HuH-7.5 (cell line): ENCODE results near the gene PPP1R26.

ENCODE experiments used
- DNase-seq: peaks from one replicate; pipeline ENCODE4 v3.0.0; 2011; ENCODE audit warnings: low spot score

Gene PPP1R26

GRCh38 chr9:135461936-135462335 lies 17.6 kb upstream of the PPP1R26 start:
- DNase-seq = no peak

- DNase-seq = no peak
These were observed 16.4 kb upstream of the PPP1R26 start for GRCh38 chr9:135463140-135463539.

GRCh38 chr9:135464181-135464580 lies 15.4 kb upstream of the PPP1R26 start:
- DNase-seq = no peak

GRCh38 chr9:135468854-135469521 lies 10.6 kb upstream of the PPP1R26 start:
- DNase-seq = no peak

DNA sequence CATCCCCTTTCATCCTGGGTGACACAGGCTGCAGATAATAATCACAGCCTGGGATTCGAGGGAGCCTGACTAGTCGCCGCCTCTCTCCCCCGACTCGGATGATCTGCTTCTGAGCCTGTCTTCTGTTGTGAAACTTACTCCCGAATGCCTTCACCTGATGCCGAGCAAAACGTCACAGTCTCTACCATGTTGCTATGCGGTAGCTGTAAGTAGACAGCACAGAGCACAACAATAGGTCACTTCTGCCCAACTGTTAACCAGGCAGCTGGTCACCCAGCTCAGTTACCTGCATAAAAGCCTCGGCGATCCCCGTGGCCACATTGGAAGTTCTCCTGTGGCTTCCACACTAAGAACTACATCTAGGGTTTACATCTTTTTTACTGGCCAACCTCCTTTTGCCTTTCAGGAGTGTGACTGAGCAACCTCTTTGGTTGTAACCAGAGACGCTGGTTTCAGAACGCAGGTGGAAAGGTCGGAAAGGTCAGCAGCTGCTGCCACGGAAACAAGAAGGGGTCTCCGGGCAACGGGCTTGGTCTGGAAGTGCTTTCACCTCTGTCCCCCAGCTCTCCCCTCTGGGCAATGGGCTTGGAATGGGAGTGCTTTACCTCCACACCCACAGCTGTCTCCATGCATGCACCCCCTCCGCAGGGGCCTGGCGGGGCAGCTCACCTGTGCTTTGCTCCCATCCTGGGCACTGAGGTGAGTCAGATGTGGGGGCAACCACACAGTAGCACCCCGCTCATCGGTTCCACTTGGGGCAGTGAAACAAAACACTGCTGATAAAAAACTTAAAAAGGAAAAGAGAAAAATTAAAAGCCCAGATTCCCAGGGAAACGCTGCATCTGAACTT lies 7.6 kb upstream of the PPP1R26 start:
- DNase-seq = no peak

DNA sequence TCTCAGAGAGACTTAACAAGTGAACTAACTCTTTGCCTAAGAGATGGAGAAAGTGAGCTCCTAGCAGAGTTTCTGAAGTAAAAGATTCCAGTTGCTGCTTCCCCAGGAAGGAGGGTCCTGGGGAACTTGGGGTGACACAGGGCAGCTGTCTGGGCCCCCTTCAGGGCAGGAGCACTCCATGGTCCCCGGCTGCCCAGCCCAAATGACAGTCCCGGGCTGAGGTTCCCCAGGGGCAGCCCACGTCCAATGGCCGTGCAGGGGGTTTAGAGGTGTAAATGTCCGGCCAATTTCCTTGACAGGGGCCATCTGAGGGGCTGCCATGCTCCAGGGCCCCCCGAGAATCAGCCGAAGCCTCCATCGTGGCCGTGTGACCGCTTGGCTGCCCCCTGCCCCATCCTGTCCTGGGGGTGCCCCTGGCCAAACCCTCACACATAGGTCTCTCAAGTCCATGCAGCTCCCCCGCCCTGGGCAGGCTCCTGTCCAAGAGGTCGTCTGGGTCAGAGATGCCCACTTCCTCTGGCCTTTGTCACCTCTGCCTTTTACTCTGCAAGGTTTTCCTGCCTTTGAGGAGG lies 5.5 kb upstream of the PPP1R26 start:
- no peak for DNase-seq

GRCh38 chr9:135474915-135475314 lies 4.7 kb upstream of the PPP1R26 start:
- DNase-seq = peak; percentile 65

- DNase-seq = no peak
These were observed 2.8 kb upstream of the PPP1R26 start for GRCh38 chr9:135476561-135477355.

DNA sequence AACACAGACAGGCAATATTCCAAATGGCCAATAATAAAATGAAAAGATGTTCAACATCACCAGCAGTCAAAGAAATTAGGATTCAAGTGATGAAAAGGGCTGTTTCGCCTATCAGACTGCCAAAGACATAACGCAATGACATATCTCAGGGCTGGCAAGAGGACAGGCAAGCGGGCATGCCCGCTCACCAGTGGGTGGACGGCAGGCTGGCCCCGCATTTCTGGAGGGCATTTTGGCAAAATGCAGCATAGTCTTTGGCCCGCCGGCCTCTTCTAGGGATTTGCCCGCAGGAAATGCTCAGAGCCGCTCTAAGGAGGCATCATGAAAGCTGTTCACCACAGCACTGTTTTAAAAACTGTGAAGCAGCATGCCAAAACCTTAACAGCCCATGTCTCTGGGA lies 1.4 kb upstream of the PPP1R26 start:
- DNase-seq = no peak

GRCh38 chr9:135478829-135479468 lies 633 bp upstream of the PPP1R26 start:
- peak; percentile 36 for DNase-seq

DNA sequence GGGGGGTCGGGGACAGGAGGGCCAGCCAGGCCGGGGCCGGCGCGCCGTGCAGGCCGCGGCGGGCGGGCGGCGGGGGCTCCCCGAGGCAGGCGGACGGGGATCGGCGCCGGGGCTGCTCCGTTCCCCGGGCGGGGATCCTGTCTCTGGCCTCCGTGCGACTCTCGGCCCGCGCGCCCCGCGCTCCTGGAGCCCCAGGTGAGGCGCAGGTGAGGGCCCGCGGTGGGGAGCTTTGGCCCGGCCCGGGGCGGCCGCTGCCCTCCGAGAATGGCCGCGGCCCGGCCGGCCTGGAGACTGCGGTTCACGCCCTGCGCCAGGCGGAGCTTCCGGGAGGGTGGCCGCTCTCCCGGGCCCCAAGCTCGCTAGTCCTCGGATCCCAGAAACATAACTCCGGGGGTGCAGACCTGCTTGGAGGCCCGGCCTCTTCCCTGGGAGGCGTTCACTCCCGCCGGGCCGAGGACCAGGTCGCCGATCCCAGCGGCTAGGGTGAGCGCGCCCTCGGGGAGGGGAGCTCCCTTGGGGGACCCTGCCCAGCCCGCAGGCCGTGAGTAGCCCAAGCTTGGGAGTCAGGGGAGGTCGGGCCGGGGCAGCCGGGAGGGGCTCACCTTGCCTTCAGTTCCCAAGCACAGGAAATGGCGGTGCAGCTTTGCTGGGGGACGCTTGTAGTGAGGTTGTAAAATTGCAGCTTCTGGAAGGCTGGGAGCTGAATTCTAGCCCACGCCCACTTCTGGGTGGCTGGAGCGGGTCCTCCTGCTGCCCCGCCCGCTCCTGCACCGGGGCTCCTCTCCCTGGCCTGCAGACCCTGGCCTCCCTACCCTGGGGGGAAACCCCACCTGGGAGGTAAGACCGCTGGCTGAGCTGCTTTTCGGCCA lies 723 bp downstream of the PPP1R26 start:
- DNase-seq = peak; percentile 60

DNA sequence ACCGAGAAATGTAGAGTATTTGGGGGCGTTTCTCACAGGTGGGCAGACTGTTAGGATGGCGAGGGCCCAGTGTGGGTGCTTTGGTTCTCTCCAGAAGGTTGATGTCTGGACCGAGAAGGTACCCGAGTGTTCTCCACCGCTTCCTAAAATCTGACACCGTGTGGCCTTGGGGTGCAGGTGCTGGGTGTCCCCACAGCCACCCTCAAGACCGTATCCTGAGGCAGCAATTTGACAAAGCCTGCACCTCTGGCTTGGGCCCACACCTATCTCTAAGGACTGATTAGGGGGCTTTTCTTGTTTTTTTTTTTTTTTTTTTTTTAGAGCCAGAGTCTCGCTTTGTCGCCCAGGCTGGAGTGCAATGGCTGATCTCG lies 1.3 kb downstream of the PPP1R26 start:
- DNase-seq = no peak

GRCh38 chr9:135482015-135482754 lies 2.6 kb downstream of the PPP1R26 start:
- DNase-seq = no peak

- no peak for DNase-seq
These were observed 5.1 kb downstream of the PPP1R26 start for GRCh38 chr9:135484460-135485277.

- no peak for DNase-seq
These were observed 5.8 kb downstream of the PPP1R26 start for GRCh38 chr9:135485385-135485784.

- no peak for DNase-seq
These were observed 6.2 kb downstream of the PPP1R26 start for GRCh38 chr9:135485832-135486231.

DNA sequence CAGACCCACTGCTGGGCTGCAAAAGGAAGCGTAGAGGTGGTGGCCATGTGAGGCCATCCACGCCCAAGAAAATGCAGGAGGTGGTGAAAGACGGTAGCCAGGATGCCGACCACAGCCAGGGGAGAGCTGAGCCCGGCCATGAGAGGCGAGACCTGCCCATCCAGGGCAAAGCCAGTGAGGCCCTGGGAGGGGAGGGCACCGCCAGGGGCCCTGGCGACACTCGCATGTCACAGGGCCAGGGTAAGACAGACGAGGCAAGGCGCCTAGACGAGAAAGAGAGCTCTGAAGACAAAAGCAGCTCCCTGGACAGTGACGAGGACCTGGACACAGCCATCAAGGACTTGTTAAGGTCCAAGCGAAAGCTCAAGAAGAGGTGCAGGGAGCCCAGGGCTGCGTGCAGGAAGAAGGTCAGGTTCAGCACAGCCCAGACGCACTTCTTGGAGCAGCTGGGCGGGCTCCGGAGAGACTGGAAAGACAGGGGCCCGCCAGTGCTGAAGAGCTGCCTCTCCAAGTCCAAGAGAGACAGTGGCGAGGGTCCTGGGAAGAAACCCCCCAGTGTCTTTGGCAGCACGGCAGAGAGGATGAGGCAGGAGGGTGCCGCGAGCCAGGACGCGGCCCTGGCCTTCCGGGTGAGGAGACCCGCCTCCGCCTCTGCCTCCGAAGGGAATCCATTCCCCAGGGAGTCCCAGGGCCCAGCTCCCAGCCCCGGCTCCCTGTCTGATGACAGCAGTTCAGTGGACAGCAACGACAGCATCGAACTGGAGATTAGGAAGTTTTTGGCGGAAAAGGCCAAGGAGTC lies 6.9 kb downstream of the PPP1R26 start:
- DNase-seq = no peak

GRCh38 chr9:135487281-135488012 lies 7.9 kb downstream of the PPP1R26 start:
- DNase-seq = no peak
